Activated naive CD4-positive, alpha-beta T cell treated with anti-CD3 and anti-CD28 coated beads, Interleukin-2, amount 50 U/mL, for 16 hours (primary cell): ENCODE data around the gene TEX261.
"Not testable (repeated sequence)": the region's sequence is repeated elsewhere in the genome, so short reads cannot be mapped to it uniquely, and the experiment has no call there.

Experiments used
- DNase-seq: peaks from one replicate; pipeline ENCODE4 v3.0.0-alpha.2; 2020

The TEX261 gene

GRCh38 chr2:70999931-71000330, 5.3 kb upstream of the TEX261 start:
- DNase-seq, result not testable (repeated sequence)

GRCh38 chr2:70999362-70999761, 4.7 kb upstream of the TEX261 start:
- no peak for DNase-seq

GRCh38 chr2:70998885-70999284, 4.2 kb upstream of the TEX261 start:
- not testable (repeated sequence) for DNase-seq

GRCh38 chr2:70995426-70995729, 705 bp upstream of the TEX261 start:
- DNase-seq, result peak; percentile 52

- DNase-seq, result peak; percentile 47
Observed at GRCh38 chr2:70994009-70994698, 519 bp downstream of the TEX261 start.

- no peak for DNase-seq
Observed at GRCh38 chr2:70992945-70993853, 1.5 kb downstream of the TEX261 start.

- no peak for DNase-seq
Observed at GRCh38 chr2:70991742-70992141, 2.9 kb downstream of the TEX261 start.

- no peak for DNase-seq
Observed at GRCh38 chr2:70991142-70991541, 3.5 kb downstream of the TEX261 start.

- DNase-seq, result no peak
Observed at GRCh38 chr2:70990216-70990615, 4.5 kb downstream of the TEX261 start.

GRCh38 chr2:70988726-70989648, 5.7 kb downstream of the TEX261 start:
- no peak for DNase-seq

- DNase-seq, result no peak
Observed at GRCh38 chr2:70988151-70988550, 6.5 kb downstream of the TEX261 start.

- DNase-seq, result no peak
Observed at GRCh38 chr2:70987386-70987785, 7.3 kb downstream of the TEX261 start.

- no peak for DNase-seq
Observed at GRCh38 chr2:70986499-70987189, 8.0 kb downstream of the TEX261 start.

GRCh38 chr2:70985956-70986355, 8.7 kb downstream of the TEX261 start:
- DNase-seq, result no peak

- DNase-seq, result no peak
Observed at GRCh38 chr2:70985283-70985688, 9.4 kb downstream of the TEX261 start.

- DNase-seq, result peak; percentile 84
Observed at GRCh38 chr2:70984576-70985282, 9.9 kb downstream of the TEX261 start.

- no peak for DNase-seq
Observed at GRCh38 chr2:70984228-70984575, 10.5 kb downstream of the TEX261 start.

GRCh38 chr2:70983506-70984227, 11.0 kb downstream of the TEX261 start:
- no peak for DNase-seq

- no peak for DNase-seq
Observed at GRCh38 chr2:70982971-70983370, 11.7 kb downstream of the TEX261 start.

GRCh38 chr2:70981866-70982810, 12.5 kb downstream of the TEX261 start:
- DNase-seq, result no peak
